ENCODE results near the gene COG6.

The COG6 gene

DNA sequence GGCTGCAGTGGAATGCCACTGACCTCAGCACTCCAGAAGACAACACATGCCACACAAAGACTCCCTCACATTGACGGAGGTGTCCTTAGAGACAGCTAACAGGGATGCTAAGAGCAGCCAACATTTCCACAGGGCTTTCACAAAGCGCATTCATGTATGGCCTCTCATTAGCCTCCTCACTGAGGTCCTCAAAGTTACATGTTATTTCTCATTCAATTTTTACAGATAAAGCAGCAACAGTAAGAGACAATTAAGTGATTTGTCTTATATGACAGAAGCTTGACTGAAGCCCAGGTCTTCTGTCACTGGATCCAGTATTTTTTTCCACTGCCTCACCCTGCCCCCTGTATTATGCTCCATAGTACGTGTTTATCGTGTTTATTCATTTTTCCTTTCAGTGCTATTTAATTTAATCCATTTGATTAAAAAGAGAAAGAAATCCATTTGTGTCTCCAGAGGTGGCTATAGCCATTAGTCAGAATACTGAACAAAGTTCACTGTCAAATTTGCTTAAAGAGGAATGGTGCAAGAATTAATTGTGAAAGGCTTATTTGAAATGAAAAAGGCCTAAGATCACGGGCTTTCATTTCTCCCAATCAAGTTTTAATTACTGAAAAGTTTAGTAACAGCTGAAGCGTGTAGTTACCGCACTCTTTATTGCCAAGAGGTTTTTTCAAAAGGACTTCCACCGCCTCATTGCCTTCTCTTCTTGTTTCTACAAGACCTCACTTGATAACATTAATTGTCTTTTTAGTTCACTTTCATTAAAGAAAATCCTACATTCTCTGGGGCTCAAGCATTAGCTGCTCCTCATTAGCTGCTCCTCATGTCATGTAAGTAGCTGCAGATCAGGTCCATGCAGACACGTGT lies 115.0 kb downstream of the COG6 start:
- no peak for DNase-seq

DNA sequence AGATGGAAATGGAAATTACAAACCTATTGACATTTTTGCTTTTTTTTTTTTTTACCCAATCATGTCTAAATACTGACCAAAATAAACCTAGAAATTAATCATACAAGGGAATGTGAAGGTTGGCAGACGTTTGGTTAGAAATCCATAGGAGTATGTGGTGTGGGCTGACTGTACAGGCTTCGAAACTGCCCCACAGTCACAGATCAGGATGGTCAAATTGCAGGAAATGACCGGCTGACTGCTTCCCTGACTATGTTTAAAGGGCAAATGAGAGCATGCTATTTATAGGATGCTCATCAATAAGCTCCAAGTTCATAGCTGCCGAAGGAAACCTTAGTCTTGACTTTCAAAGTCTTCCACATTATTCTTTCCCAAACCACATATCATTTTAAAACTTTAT lies 118.4 kb downstream of the COG6 start:
- DNase-seq = no peak

DNA sequence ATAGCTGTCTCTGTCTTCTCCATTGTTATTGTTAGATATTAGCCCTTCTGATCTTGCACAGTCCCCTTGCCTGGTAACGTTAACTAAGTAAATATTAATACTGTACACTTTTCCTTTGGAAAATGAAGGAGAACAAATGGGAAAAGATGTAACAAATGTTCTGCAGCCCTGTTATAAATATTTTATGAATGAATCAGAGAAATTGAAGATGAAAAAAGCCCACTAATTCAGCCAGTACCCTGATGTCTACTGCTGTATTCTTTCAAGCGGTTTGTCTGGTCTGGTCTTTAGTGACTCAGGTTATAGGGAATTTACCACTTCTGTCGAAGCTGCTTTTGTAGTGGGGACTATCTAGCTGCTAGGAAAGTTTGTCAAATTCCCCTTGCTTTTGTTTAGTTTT lies 121.0 kb downstream of the COG6 start:
- DNase-seq = no peak

DNA sequence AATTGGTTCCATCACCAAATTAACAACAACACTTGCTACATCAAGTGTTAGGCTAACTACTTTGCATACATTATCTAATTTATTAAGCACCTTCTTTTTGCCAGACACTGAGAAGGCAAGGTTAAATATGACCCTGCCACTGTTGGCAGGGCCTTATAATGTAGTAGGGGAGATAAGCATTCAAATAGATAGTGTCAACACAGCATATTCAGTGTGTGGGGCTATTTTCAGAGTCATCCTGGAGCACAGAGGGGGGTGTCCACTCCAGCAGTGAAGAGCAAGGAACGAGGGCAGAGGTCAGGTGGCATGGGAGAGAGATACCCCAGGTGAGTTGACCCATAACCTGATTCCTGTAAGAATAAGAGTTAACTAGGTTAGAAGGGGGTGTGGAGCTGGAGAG lies 121.6 kb downstream of the COG6 start:
- DNase-seq = no peak

DNA sequence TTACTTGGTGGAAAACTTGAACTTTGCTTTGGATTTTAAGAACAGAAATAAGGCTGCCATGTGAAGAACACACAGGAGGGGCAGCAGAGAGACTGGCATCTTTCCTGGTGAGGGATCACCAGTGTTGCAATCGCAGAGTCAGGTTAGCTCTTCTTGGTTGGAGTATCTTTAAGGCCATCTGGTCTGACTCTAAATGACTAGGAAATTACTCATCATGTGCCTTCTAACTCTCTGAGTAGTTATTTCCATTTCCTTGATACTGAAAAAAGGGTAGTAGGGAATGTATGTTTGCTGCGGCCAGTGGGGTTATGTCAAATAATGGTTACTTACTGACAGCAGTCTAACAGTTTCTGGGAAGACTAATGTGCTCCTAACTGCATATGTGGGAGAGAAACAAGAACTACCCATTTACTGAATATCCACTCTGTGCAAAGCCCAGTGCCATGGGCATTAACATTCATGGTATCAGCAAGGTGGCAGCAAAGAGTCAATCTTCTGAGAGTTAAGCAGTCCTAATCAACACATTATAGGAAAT lies 122.1 kb downstream of the COG6 start:
- no peak for DNase-seq

DNA sequence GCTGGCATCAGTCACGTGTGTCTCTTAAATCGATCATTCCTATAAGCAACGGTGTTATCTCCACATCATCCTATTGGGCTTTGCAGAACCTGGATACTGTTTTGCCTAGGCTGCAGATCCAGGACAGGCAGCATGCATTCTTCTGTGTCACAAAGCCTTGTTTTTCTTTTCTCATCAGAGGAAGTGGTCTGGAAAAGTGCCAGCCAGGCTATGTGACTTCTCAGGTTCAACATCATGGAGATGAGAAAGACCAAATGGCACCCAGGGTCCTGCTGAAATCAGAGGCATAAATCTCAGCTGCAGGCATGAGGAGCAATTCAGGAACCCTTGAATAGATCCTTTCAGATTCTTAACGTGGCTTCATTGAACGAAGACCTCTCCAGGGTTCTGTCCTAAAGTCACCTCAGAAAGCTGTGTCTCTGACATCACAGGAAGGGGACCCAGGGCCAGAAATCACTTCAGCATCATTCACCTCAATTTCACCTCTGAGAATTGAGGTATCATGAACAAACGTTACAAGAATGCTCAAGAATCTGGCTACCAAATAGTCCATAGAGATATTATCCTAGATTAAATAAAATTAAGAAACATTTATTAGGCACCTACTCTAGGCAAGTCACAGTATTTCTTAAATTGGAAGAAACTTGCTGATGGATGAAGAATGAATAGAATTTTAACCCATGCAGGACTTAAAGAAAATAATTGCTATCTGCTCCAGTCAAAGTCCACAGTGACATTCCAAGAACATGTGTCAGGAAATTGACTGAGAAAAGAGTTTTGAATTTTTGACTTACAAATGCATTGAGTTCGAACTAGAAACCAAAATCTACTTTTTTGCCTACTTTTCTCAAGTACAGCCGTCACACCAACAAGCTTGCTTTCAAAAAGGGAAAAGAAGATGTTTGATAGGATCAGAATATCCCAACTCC lies 124.1 kb downstream of the COG6 start:
- no peak for DNase-seq

DNA sequence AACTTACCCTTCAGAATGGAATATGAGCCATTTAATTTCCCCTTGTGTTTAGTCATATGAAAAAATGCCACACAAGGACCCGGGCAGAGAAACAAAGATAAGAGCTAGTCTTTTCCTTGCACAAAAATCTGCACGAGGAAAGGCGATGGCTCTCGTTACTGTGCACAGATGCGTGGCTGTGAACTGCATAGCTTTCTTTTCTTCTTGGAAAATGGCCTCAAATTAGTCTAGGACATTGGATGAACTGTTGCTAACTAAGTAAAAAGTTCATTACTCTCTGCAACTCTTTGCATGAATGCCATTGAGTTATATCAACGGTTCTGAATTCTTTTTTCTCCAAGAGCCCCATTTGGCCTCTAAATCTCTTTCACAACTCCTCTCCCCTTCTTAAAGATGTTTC lies 125.2 kb downstream of the COG6 start:
- DNase-seq = no peak

DNA sequence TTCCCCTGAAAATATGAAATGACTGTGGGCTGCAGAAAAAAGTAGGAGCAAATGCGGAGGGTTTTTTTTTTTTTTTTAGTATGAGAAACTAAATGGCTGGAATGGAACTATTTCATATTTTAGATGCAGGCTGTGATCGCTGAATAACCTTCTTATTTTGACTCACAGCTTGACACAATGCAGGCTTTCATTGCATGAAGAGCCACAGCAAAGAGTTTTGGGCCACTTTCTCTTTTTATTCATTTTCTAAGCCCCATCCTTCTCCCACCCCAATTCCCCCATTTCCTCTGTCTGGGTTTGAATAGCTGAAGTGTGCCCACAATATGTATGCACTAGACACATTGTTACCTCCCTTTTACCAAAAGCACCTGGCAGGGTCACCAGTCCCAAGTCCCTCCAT lies 125.9 kb downstream of the COG6 start:
- DNase-seq = no peak

DNA sequence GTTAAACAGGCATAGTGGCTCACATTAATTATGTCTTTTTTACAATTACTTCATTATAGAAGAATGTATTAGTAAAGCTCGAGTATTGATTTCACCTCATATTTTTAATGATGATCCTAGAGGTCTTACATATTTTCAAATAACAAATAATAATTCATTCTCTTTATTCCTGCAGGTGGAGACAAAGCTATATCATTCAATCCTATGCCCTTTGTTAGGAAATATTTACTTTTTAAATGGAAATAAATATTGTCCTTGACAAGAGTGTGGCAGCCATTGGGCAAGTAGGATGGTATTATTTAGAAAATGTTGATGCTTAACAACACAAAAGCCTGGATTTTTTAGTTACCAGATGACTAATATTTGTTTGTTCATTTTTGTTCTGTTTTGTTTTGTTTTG lies 127.6 kb downstream of the COG6 start:
- no peak for DNase-seq

DNA sequence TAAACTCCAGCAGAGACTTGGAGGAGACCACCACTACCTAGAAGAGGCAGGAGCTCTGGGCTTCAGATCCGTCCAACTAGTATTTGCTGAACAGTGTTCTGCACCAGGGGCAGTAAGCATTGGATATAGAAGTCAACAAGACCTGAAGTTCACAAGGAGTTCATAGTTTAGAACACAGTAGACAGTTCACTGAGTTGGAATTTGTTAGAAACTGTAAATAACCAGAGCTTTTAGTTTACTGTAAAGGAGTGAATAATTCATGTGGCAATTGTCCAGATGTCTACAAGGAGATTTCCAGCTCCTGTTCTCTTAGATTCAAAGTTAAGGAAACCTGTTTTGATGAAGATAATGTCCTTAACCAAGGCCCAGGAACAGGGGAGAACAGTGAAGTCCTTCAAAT lies 128.9 kb downstream of the COG6 start:
- no peak for DNase-seq

DNA sequence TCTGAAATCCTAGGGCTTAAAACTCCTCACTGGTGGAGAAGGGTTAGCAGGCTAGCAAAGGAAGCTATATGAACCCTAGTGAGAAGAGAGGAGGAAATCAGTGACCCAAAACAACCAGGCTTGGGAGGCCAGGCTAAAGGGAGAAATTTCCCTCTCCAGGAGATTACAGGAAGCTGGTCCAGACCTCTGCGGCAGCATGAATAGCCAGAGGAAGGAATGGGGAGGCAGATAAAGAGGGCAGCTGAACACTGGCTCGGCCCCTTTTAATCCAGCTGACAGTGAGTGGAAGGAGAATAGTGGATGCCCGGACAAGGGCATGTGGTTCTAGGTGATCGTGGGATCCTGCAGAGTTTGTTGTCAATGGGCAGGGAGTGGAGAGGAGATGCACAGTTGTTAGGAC lies 130.6 kb downstream of the COG6 start:
- DNase-seq = no peak

DNA sequence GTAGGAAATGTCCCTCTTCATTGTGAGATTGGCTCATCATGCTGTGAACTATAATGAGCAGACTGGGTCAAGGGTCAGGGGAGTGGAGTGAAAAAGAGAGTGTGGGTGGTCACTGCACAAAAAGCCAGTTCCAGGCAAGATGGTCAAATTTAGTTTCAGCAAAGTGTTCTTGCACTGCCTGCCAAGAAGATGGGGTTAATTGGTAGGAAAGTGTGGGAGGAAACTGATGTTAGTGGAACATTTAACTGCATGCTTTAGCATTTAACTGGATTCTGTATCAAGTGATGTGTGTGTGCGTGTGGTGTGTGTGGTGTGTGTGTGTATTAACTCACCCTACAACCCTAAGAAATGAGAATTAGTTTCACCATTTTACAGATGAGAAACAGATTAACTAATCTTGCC lies 131.6 kb downstream of the COG6 start:
- DNase-seq = no peak

DNA sequence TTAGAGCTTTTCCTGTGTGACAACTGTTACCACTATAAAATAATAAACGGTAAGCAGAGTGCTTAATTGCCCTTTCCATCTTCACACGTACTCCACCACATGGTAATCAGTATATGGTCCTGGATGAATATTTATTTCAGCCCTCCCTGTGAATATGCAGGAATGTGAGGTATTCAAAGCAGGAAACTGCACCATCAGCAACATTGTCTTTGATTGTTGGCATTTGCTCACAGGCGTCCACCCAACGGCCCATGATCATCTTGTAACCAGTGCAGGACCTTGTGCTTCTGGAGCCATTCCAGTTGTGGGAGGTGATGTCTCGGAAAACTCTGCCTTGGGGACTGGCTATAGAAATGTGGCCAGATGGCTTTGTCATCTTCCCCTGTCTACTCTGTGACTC lies 132.6 kb downstream of the COG6 start:
- no peak for DNase-seq

DNA sequence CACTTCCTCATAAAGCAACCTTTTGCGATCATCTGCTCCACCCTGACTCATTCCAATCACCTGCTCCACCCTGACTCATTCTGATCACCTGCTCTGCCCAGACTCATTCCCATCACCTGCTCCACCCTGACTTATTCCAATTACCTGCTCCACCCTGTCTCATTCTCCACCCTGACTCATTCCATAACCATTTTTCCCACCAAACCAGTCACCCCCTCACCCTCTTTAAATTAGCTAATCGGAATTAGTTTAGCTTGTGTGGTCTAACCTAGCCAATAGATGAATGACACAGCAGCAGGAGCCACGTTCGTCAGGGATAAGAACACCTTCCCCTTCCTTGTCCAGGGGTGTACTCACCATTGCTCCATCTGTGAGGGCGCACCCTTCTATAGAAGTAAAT lies 134.0 kb downstream of the COG6 start:
- no peak for DNase-seq

Data from NCI-H748 treated with DMSO at 0.1 percent for 48 hours (cell line).